Measurements from ENCODE around the gene TSPAN9. TPM values are rescaled to one million over a fixed set of nuclear protein-coding genes. Genes with fewer than 3 reads are reported as not detected.

TSPAN9 gene
- total RNA-seq, 1 donor, result 76.0 TPM

- H3K4me3 ChIP-seq (ENCODE audit: low read depth, low read length), result no peak overlapping the region
- DNase-seq (ENCODE audit: low read depth), result peak; percentile 66
- no peak for TF ChIP-seq CTCF (IDR thresholded peaks at IDR 0.05; ENCODE audit: insufficient read depth, low read depth, low read length)
Observed at GRCh38 chr12:3127832-3128231, 50.7 kb downstream of the TSPAN9 start.

- no peak for TF ChIP-seq CTCF (IDR thresholded peaks at IDR 0.05; ENCODE audit: insufficient read depth, low read depth, low read length)
- no peak overlapping the region for H3K4me3 ChIP-seq (ENCODE audit: low read depth, low read length)
- no peak for DNase-seq (ENCODE audit: low read depth)
Observed at GRCh38 chr12:3128498-3129293, 51.5 kb downstream of the TSPAN9 start.

- no peak overlapping the region for H3K4me3 ChIP-seq (ENCODE audit: low read depth, low read length)
- TF ChIP-seq CTCF (IDR thresholded peaks at IDR 0.05; ENCODE audit: insufficient read depth, low read depth, low read length), result no peak
- peak; percentile 92 for DNase-seq (ENCODE audit: low read depth)
Observed at GRCh38 chr12:3129301-3130056, 52.3 kb downstream of the TSPAN9 start.

- no peak for TF ChIP-seq CTCF (IDR thresholded peaks at IDR 0.05; ENCODE audit: insufficient read depth, low read depth, low read length)
- H3K4me3 ChIP-seq (ENCODE audit: low read depth, low read length), result no peak overlapping the region
- DNase-seq (ENCODE audit: low read depth), result no peak
Observed at GRCh38 chr12:3130057-3130830, 53.1 kb downstream of the TSPAN9 start.

GRCh38 chr12:3131129-3131528 lies 54.0 kb downstream of the TSPAN9 start:
- H3K4me3 ChIP-seq (ENCODE audit: low read depth, low read length), result no peak overlapping the region
- no peak for TF ChIP-seq CTCF (IDR thresholded peaks at IDR 0.05; ENCODE audit: insufficient read depth, low read depth, low read length)
- DNase-seq (ENCODE audit: low read depth), result no peak

GRCh38 chr12:3132636-3133404 lies 55.6 kb downstream of the TSPAN9 start:
- TF ChIP-seq CTCF (IDR thresholded peaks at IDR 0.05; ENCODE audit: insufficient read depth, low read depth, low read length), result no peak
- peak; percentile 88 for DNase-seq (ENCODE audit: low read depth)
- H3K4me3 ChIP-seq (ENCODE audit: low read depth, low read length), result no peak overlapping the region

All from fibroblast of villous mesenchyme (primary cell).